HG03354 (cell line): Measurements from ENCODE around the gene CHST1.

ENCODE experiments used
- ATAC-seq: cut with Tn5 transposase; IDR thresholded peaks from one replicate; pipeline ENCODE4 v1.9.1; 2021; ENCODE audit warnings: mild to moderate bottlenecking; ENCODE audit not compliant: unreplicated experiment, poor library complexity, severe bottlenecking

The CHST1 gene

GRCh38 chr11:45661439-45662055, 3.9 kb downstream of the CHST1 start:
- no peak for ATAC-seq

DNA sequence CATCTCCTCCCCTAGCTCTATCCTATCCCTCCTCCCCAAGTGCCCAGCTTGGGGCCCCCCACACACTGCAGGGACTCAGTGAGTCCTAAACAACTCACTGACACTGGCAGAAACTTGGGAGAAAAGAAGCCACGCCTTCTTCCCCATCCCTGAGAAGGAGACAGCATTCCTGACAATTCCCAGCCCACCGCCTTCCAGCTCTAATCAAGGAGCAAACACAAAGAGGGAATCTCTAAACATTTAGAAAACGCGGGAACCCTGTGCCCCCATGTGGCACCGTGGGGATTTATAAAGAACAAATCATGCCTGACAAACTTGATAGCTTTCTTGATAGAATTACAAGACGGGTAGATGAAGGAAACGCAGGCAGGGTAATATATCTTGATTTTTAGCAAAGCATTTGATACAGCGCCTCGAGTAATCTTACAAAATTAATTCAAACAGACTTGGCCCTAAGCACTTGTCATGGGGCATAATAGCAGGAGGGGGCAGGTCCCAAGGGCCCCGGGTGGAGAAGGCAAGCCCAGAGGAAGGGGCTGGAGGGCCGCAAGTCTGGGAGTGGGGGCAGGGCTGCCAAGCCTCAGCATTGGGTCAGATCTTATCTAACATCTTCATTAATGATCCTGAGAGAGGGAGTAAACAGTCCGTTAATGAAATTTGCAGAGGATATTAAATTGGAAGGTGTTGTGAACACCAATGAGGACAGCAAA, 4.5 kb downstream of the CHST1 start:
- ATAC-seq: no peak

DNA sequence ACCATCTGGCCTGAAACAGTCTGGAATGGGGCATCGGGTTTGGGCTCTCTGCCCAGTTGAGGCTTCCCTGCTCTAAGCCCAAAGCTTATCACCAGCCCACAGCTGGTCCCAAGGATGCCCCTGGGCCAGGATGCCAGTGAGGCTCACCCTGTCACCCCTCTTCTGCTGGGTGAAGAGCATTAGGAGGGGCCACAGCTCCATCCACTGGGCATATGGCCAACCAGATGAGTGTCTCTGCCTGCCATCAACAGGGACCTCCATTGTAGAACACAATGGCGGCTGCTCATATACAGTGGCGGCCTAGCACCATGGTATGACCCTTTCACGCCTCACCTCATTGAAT, 5.6 kb downstream of the CHST1 start:
- no peak for ATAC-seq

- no peak for ATAC-seq
Measured at GRCh38 chr11:45659031-45659817, 6.2 kb downstream of the CHST1 start.

- ATAC-seq: no peak
Measured at GRCh38 chr11:45658292-45658991, 7.0 kb downstream of the CHST1 start.

DNA sequence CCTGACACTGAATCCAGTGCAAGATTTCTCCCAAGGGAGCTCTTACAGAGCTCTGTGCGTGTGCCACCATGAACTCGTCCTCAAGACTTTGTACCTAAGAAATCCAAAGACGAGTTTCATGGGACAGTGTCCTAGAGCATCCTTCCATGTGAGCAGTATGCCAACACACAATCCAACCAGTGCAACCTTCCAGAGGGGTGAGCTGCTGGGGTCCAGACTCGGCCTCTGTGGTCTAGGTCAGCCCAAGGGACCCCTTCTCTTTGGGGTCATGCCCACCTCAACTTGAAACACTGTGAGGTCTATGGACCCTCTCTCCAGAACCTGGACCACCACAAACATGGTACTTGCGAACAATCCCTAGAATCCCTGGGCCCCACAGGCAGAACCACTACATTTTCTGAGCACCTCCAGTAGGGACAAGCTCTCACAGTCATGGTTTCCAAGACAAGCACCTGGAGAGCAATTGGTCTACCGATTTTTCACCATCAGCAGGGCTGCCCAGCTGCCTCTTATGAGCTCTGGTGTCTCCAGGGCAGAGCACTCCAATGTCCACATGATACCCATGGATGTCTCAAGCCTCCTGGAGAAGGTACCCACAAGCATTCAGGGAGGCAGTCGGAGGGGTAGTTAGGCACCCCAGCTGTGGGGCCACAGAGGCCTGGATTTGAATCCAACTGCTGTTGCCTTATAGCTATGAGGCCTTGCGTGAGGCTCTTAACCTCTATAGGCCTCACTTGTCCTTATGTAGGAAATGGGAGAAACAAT, 7.7 kb downstream of the CHST1 start:
- no peak for ATAC-seq

- no peak for ATAC-seq
Measured at GRCh38 chr11:45655831-45656230, 9.6 kb downstream of the CHST1 start.

DNA sequence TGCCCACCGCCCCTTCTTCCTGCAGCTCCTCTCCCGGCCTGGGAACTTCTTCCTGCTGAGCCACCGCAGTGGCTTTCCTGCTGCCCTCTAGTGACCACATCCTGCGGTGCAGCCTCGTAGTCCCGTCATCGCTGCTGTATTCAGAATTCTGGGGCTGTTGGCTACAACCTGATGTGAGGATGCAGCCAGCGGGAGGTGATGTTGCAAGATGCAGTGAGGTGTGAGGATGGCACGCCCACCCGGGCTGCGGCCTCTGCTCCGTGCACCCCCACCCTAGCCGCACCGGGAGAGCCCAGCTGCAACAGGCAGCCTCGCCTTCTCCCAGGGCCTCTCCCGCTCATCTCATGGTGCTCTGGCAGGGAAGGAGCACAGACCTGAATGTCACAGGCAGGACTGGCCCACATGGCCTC, 10.1 kb downstream of the CHST1 start:
- peak; percentile 56 for ATAC-seq

GRCh38 chr11:45655012-45655283, 10.5 kb downstream of the CHST1 start:
- ATAC-seq: peak; percentile 20

- no peak for ATAC-seq
Measured at GRCh38 chr11:45654231-45655011, 11.0 kb downstream of the CHST1 start.

DNA sequence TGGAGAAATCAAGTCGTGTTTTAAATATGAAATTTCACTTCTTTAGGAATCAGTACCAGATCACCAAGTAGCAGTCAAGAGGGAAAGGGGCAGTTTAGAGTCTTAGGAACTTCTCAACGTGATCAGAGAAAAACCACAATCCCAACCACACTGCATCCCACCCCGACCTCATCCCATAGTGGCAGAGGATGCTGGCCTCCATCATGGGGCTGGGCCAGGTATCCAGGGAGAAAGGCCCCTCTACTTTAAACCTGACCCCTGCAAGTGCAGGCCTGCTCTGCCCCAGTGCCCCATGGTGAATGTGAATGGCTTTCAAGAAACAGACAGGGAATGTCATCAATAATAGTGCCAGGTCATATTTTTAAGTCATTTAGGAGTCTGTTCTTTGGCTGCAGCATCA, 12.1 kb downstream of the CHST1 start:
- no peak for ATAC-seq

- no peak for ATAC-seq
Measured at GRCh38 chr11:45652781-45653180, 12.6 kb downstream of the CHST1 start.

DNA sequence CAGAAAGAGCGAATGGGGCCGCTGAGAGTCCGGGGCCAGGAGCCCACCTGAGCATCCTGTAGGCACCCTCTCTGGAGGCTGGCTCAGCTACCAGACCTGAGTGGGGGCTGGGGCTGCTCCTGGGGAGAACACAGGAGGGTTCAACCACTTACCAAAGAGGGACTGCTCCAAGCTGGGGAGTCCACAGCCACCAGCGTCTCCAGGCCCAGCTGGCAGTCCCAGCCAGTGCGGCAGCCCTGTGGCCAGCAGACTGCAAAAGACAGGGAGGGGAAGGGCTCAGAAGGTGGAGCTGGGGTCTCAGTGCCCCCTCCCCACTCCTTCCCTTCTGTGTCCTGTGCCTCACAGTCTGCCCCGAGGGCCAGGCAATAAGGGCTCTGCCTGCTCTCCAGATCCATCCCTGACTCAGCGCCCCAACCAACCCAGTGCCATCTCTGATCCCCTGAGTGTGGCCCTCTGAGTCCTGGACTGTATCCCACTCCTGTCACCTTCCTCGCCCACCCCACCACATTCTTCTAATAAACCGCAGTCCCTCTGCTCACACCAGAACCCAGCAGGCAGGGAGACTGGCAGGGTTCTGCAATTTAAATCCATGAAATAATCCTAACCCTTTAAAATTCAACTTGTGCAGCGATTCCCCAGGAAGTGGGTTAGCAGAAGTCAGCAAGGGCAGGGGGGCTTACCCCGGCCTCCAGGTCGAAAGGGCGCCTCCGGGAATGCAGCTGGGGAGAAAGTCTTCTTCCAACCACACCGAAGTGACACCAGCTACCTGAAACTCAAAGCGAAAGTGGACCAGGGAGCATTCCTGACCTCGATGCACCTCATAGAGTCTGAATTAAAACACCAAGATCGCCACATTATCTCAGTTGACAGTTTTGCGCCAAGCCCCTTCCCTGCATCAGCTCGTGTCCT, 13.3 kb downstream of the CHST1 start:
- ATAC-seq: no peak

DNA sequence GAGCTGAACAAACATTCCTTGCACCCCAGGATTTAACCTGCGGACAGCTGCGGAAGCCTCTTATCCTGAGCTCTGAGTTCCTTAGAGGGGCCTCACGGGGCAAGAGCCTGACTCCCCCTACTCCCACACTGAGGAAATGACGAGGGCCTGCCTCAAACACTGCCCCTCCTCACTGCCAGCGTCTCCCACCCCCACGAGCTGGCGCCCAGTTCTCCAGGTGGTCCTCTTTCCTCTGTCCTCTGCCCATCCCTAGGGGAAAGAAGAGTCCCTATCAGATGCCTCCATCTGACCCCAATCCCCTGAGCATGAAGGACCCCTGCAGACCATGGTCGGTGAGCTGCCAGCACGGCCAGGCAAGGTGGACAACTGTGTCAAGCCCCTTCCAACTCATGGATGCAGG, 14.3 kb downstream of the CHST1 start:
- ATAC-seq: no peak

DNA sequence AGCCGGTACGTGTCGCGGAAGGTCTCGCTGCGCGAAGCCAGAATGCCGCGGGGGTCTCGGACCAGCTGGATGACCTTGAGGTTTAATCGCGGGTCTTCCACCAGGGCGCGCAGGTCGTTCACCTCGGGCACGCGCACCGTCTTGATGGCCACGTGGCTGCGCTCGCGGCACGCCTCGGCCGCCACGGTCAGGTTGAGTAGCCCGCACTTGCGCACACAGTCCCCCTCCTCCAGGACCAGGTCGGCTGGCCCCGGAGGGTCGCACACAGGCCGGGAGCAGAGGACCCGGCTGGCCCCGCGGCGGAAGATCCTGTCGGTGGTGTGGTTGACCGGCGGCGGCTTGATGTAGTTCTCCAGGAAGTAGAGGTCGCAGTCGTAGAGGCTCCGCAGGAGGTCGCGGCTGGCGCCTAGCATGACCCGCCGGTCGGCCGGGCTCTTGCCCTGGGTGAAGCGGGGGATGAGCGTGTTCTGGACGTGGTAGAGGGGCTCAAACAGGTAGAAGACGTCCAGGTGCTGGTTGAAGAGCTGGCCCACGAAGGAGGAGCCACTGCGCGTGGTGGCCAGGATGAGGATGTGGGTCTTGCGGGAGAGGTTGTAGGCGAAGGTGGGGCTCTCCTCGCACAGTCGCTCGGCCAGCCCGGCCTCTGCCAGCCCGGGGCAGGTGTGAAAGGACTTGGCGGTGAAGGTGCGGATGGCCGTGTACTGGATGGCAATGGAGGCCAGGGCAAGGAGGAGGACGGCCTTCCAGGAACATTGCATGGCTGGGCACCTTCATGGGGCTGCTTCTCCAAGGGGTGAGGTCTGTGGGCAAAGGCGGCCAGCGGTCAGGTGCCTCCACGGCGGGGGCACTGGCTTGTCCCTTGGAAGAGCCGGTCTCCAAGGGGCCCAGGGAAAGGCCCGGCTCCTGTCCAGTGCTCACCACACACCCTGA, 15.0 kb downstream of the CHST1 start:
- ATAC-seq: no peak

DNA sequence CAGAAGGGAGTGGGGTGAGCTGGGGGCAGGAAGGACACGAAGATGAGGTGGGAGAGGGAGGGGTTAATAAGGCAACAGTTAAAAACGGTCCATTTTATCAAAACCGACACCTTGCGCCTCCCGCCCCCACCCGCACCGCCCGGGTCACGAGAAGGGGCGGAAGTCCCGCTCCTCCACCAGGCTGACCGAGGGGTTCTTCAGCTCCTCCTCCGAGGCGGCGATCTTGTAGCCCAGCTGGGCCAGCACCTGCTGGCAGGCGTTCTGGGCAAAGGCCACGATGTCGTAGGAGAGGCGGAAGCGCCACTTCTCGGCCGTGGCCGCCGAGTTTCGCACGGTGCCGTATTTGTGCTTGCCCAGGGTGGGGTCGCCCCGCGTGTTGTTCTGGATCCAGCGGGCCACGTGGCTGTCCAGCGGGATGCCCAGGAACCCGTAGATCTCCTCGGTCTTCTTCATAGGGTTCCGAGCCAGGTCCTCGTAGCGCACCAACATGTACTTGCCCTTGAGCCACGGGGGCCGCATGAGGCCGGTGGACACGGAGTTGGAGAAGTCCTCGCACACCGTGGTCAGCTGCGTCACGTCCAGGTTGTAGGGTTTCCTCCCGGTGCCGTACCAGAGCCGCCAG, 15.8 kb downstream of the CHST1 start:
- ATAC-seq: no peak

DNA sequence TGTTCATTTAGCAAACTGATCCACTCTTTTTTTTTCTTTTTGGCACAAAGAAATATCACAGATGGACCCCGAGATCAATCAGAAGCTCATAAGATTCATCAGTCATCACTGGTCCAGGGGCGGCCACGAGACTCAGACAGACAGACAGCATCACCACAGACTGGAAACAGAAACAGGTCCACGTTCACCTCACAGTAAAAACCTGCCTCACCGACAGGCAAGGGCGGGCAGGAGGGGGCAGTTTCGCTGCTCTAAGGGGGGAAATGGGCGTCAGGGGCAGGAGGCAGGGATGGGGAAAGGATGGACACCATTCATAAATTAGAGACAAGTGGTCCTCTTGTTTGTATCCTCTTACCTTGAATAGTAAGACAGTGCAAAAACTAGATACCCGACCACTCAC, 16.5 kb downstream of the CHST1 start:
- ATAC-seq: no peak
